Liver (tissue), 9 donors: ENCODE results near the gene CAMSAP2. TPM values are rescaled to one million over a fixed set of nuclear protein-coding genes. Genes with fewer than 3 reads are reported as not detected.

Source experiments
- DNase-seq: peaks from one replicate; pipeline ENCODE4 v3.0.0-alpha.2; 2017; ENCODE audit warnings: low spot score
- H3K27ac ChIP-seq, 2 donors: one replicate each; pipeline ENCODE4 v1.7.0; 2013; ENCODE audit warnings: inconsistent platforms in 2 of 2, low read length in 2 of 2, control low read depth in 1 of 2, low read depth in 1 of 2, mild to moderate bottlenecking in 1 of 2
- H3K27me3 ChIP-seq, 4 donors: one replicate each; pipeline versions ENCODE4 v1.6.1 to v1.7.0; 2013; ENCODE audit warnings: low read length in 3 of 4, inconsistent platforms in 1 of 4, mild to moderate bottlenecking in 1 of 4, moderate library complexity in 1 of 4; ENCODE audit not compliant: control insufficient read depth in 4 of 4, insufficient read depth in 4 of 4
- H3K36me3 ChIP-seq, 4 donors: one replicate each; pipeline versions ENCODE4 v1.6.1 to v1.7.0; 2013; ENCODE audit warnings: low read length in 3 of 4, mild to moderate bottlenecking in 3 of 4, low read depth in 1 of 4, moderate library complexity in 1 of 4; ENCODE audit not compliant: control insufficient read depth in 4 of 4, insufficient read depth in 3 of 4
- H3K4me1 ChIP-seq, 4 donors: one replicate each; pipeline versions ENCODE4 v1.6.1 to v1.7.0; 2013; ENCODE audit warnings: low read length in 3 of 4, mild to moderate bottlenecking in 3 of 4, moderate library complexity in 1 of 4; ENCODE audit not compliant: control insufficient read depth in 4 of 4, insufficient read depth in 4 of 4
- H3K4me3 ChIP-seq, 3 donors: one replicate each; pipeline versions ENCODE4 v1.6.1 to v1.7.0; 2013; ENCODE audit warnings: low read length in 3 of 3, control low read depth in 1 of 3, low read depth in 1 of 3, mild to moderate bottlenecking in 1 of 3
- H3K9ac ChIP-seq, 2 donors: one replicate each; pipeline ENCODE4 v1.7.0; 2013; ENCODE audit warnings: low read length in 2 of 2, mild to moderate bottlenecking in 2 of 2, moderate library complexity in 2 of 2, control low read depth in 1 of 2, low read depth in 1 of 2
- H3K9me3 ChIP-seq, 4 donors: one replicate each; pipeline versions ENCODE4 v1.6.1 to v1.7.0; 2013; ENCODE audit warnings: low read length in 3 of 4; ENCODE audit not compliant: control insufficient read depth in 4 of 4
- ATF3 ChIP-seq: IDR thresholded peaks from 2 replicates; pipeline ENCODE4 v1.6.1; 2016; ENCODE audit warnings: antibody characterized with exemption
- CTCF ChIP-seq: fragments of 150-350 bp; IDR thresholded peaks from 2 replicates; pipeline ENCODE4 v1.5.1; 2017; ENCODE audit warnings: improper control_type of control experiment, low read depth, low read length; ENCODE audit not compliant: missing input control
- EGR1 ChIP-seq, 2 donors: IDR thresholded peaks; 2 replicates each; pipeline ENCODE4 v1.6.1; 2016 to 2018; ENCODE audit warnings: antibody characterized with exemption in 2 of 2, low read depth in 2 of 2
- FOXA2 ChIP-seq: IDR thresholded peaks from 2 replicates; pipeline ENCODE4 v1.6.1; 2016; ENCODE audit warnings: antibody characterized with exemption
- GABPA ChIP-seq, 2 donors: IDR thresholded peaks in 1 of 2; conservative IDR thresholded peaks in 1 of 2; 2 replicates each; pipeline ENCODE4 v1.6.1; 2016; ENCODE audit warnings: antibody characterized with exemption in 2 of 2, mild to moderate bottlenecking in 1 of 2, moderate library complexity in 1 of 2
- HNF4A ChIP-seq, 2 donors: conservative IDR thresholded peaks; 2 replicates each; pipeline ENCODE4 v1.6.1; 2016; ENCODE audit warnings: antibody characterized with exemption in 2 of 2, mild to moderate bottlenecking in 2 of 2
- HNF4G ChIP-seq: IDR thresholded peaks from 2 replicates; pipeline ENCODE4 v1.6.1; 2016; ENCODE audit warnings: antibody characterized with exemption
- MAX ChIP-seq: IDR thresholded peaks from 2 replicates; pipeline ENCODE4 v1.6.1; 2016; ENCODE audit warnings: antibody characterized with exemption
- NR2F2 ChIP-seq: IDR thresholded peaks from 2 replicates; pipeline ENCODE4 v1.6.1; 2016; ENCODE audit warnings: antibody characterized with exemption
- REST ChIP-seq: IDR thresholded peaks from 2 replicates; pipeline ENCODE4 v1.6.1; 2016; ENCODE audit warnings: antibody characterized with exemption, mild to moderate bottlenecking
- SP1 ChIP-seq: IDR thresholded peaks from 2 replicates; pipeline ENCODE4 v1.6.1; 2018; ENCODE audit warnings: antibody characterized with exemption, mild to moderate bottlenecking
- TAF1 ChIP-seq: conservative IDR thresholded peaks from 2 replicates; pipeline ENCODE4 v1.6.1; 2016; ENCODE audit warnings: antibody characterized with exemption, mild to moderate bottlenecking
- YY1 ChIP-seq: IDR thresholded peaks from 2 replicates; pipeline ENCODE4 v1.6.1; 2016; ENCODE audit warnings: antibody characterized with exemption, mild to moderate bottlenecking
- WGBS: extraction: QIAGEN DNeasy Blood & Tissue Kit; methylation state at CpG from one replicate; pipeline ENCODE4 v1.1.7; 2013; 5-methylcytosine and 5-hydroxymethylcytosine counted together
- polyA plus RNA-seq, 2 donors: library from polyadenylated mRNA; stranded (reverse) in 1 of 2; unstranded in 1 of 2; fragments of 200-250 nt in 1 of 2; fragments of >200 nt in 1 of 2; fragmentation: Nextera tagmentation in 1 of 2; extraction: Ambion mirVana in 1 of 2; gene quantifications; one replicate each; pipeline versions ENCODE4 v1.2.1 to v1.2.3, GENCODE V29; 2013 to 2015
- total RNA-seq, 2 donors: library from RNA; depleted of rRNA; stranded (reverse); fragments of >200 nt; gene quantifications; one replicate each; pipeline ENCODE4 v1.2.3, GENCODE V29; 2014
- TF ChIP-seq, protein P1 (sequence below): IDR thresholded peaks from 2 replicates; pipeline ENCODE4 v1.6.1; 2016; ENCODE audit warnings: antibody characterized with exemption
- donor health status: healthy.
- donor health status: healthy.
- donor health status: healthy.
- donor health status: healthy.
- donor health status: healthy.

The CAMSAP2 gene
- total and polyA plus RNA-seq, 4 donors, result 1.9 to 8.6 (median 3.5) TPM

DNA sequence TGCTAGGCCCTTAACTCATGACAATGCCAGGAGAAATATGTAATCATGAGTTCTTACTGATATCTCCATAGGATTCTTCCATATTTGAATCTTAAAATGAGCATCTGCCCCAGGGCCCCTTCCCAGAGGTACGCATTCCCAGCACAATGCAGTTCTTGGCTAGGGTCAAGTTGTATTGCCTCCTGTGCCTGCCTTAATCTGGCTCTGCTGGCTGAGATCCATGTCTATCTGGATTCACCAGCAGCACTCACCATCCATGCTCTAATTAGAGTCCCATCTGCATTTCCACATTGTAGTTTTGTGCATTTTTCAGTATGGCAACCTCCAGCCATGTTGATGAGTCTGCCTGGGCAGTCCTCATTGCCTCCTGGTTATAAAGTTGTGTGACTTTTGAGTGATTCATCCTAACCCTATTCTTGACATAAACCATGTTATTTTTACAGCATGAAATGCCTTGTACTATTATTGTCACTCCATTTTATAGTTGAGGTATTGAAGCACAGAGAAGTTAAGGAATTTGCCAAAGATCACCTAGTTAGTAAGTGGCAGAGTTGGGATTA is 55.9 kb downstream of the CAMSAP2 start:
- TF ChIP-seq TAF1, result no peak
- TF ChIP-seq HNF4A (conservative IDR thresholded peaks at IDR 0.05), result no peak
- no peak for TF ChIP-seq ATF3
- TF ChIP-seq NR2F2, result no peak
- no peak for TF ChIP-seq EGR1 (IDR thresholded peaks at IDR 0.05; ENCODE audit: low read depth in 2 of 2)
- H3K4me1 ChIP-seq, result no peaks in the 10 kb centered on the region
- H3K9ac ChIP-seq, result no peak overlapping the region
- H3K27me3 ChIP-seq, result no peaks in the 10 kb centered on the region
- H3K9me3 ChIP-seq, result no peaks in the 10 kb centered on the region
- H3K27ac ChIP-seq, result no peak overlapping the region
- no peaks in the 10 kb centered on the region for H3K36me3 ChIP-seq
- no peak for DNase-seq
- no peak overlapping the region for H3K4me3 ChIP-seq
- 100% methylated on average over 1 of the region's 1 CpG for WGBS

- 68% methylated on average over 1 of the region's 1 CpG for WGBS
- Histone ChIP-seq H3K4me1 (no peaks in the 10 kb centered on the region), H3K27me3 (no peaks in the 10 kb centered on the region), H3K9me3 (no peaks in the 10 kb centered on the region), H3K27ac (no peak overlapping the region), H3K36me3 (no peaks in the 10 kb centered on the region), H3K9ac (no peak overlapping the region), H3K4me3 (no peak overlapping the region)
- TF ChIP-seq, protein P1, sequence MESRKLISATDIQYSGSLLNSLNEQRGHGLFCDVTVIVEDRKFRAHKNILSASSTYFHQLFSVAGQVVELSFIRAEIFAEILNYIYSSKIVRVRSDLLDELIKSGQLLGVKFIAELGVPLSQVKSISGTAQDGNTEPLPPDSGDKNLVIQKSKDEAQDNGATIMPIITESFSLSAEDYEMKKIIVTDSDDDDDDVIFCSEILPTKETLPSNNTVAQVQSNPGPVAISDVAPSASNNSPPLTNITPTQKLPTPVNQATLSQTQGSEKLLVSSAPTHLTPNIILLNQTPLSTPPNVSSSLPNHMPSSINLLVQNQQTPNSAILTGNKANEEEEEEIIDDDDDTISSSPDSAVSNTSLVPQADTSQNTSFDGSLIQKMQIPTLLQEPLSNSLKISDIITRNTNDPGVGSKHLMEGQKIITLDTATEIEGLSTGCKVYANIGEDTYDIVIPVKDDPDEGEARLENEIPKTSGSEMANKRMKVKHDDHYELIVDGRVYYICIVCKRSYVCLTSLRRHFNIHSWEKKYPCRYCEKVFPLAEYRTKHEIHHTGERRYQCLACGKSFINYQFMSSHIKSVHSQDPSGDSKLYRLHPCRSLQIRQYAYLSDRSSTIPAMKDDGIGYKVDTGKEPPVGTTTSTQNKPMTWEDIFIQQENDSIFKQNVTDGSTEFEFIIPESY, result no peak
- TF ChIP-seq EGR1 (IDR thresholded peaks at IDR 0.05; ENCODE audit: low read depth in 2 of 2) (no peak), SP1 (no peak), GABPA (IDR thresholded peaks at IDR 0.05 in 1 of 2, conservative IDR thresholded peaks at IDR 0.05 in 1 of 2) (no peak), MAX (no peak), NR2F2 (no peak), REST (no peak), FOXA2 (no peak), CTCF (no peak), YY1 (no peak), HNF4G (no peak)
- DNase-seq, result no peak
Observed at GRCh38 chr1:200795156-200795555, 56.5 kb downstream of the CAMSAP2 start.
